NCI-H82 treated with DMSO at 0.1 percent for 48 hours (cell line): ENCODE measurements around the gene CD247.
A peak's percentile ranks its signal among the peaks of the same experiment; 100 is the strongest.

Experiments used
- DNase-seq: peaks from one replicate; lab custom pipeline; 2025; ENCODE audit not compliant: unreplicated experiment; lab: John Stamatoyannopoulos, UW

CD247 gene

DNA sequence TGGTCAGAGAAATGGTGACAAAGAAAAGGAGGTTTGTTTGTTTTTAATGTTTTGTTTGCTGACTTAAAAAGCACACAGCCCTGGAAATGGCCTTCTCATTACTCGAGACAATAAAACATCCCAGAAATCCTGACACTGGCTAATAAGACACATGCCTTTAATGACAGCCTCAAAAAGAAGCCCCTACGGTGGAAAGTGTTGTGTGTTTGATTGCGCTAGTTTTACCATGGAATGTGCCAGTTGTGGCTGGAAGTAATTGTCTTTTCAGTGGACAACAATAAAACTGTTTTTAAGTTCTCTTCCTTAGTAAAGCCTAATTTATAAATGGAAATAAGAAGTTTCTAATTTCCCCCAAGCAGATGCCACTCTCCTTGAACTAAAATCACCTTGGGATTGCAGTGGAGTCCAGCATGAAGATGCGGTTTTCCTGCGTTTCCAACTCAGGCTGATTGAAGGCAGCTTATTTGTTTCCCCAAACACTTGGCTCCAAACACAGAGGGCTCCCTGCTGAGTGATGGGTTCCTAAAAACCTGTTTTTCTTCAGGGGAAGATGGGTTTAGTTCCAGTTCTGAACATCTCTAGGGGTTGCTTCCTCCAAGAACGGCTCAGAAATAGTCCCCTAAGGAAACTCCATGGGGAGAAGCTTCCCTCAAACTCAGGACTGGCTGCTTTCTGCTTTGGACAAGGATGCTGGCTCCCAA lies 54.3 kb downstream of the CD247 start:
- no peak for DNase-seq

DNA sequence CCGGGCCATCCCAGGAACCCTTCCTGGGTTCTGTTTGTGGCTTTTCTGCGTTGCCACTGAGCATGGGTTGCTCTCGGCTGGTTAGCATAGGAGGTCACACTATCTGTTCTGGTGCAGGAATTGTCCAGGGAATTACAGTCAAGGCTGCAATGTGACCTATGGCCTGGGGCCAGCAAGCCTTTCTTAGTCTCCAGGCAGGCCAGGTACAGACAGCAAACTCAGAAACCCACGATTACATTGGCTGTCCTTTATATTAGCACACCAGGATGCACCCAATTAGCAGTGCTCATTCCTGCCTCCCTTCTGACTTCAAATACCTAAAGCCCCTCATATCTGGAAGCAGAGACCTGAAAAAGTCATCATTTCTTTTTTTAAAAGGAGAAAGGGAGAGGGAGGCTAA lies 55.2 kb downstream of the CD247 start:
- DNase-seq, result no peak

DNA sequence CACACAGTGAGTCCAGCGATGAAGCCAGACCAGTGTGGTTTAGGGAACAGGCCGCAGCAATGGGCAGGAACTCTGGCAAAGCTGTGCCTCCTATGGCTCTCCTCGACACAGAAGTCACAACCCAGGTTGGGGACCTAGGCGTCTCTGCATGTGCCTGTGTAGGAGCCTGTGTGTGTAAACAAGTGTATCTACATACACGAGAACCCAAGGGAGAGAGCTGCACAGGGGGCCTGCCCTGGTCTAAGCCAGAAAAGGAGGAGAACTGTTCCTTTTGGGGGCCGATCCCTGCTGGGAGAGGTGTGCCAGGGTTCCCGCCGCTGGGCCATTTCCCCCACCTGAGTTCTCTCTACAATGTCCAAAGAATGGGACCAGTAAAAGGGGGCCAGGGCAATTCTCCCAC lies 56.0 kb downstream of the CD247 start:
- no peak for DNase-seq

DNA sequence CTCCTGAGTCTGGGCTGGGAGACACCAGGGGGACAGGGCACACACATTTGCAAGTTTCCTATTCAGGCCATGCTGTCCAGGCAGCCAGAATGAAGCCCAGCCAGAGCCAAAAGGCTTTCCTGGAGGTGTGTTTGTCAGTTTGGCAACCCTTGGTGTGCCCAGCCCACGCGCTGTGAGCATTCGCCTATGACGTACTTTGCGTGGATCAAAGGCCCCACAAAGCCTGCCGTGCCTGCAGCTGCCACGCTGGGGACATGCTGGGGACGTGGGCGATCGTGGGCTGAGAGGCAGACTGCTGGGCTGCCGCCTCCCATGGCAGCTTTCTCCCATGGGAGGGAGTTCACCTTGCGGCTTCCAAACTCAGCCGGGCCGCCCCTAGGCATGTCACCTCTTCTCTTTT lies 57.5 kb downstream of the CD247 start:
- no peak for DNase-seq

DNA sequence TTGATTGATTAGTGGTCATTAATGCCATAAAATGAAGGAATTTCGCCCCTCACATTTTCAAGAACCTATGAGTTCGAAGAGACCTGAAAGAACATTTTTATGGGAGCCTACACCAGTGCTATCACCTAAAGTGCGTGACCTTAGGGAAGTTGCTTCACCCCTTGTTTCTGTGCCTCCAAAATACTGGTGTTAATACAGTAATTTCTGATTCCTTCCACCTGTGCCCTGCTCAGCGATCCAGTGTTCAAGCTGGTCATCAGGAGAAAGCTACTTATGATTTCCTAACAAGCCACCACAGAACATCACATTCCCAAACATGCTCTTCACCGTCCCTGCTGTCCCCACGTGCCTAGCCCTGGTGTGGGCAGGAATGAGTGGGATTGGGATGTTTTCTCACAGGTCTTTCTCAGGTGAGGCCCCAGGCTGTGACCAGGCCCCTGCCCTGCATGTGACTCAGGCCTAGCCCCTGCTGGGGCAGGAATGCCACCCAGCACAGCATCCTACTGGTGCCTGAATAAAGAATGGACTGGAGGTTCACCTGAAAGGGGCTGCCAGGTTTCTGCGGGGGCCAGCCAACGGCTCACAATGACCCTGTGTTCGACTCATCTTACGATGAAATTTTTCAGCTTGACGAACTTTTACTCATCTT lies 60.3 kb downstream of the CD247 start:
- no peak for DNase-seq

DNA sequence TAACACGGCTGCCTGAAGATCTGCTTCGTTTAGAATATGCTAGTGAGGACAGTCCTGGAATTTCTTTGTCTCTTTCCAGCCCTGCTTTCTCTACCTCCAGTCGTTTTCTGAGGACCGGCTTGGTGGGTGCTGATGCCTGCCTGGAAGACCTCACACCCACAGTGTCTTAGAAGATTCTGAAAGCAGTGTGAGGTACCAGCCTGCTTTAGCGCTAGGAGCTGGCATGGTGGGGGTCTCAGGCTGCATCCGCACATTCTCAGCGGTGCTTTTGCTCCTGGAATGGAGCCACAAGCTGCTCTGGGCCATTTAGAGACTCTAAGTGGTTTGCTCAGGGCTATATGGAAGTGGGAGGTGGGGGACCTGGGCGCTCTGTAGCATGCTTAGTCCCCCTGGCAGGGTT lies 61.4 kb downstream of the CD247 start:
- no peak for DNase-seq

DNA sequence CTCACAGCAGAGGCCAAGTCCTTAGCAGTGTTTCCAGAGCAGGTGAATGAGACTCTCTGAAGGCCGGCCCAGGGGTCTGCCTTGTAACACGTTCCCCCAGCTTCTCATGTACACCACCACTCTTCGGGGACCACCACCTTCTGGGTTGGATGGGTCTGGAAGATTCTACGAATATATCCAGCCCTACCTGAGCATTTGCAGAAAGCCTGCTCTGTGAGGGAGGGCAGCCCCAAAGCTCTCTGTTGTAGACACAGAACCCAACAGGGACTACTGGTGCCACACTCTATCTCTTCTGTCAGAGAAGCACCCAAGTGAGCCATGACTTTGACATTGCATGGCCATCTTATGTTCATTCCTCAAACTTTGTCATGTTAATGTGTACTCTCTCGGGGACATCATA lies 61.8 kb downstream of the CD247 start:
- DNase-seq, result no peak

DNA sequence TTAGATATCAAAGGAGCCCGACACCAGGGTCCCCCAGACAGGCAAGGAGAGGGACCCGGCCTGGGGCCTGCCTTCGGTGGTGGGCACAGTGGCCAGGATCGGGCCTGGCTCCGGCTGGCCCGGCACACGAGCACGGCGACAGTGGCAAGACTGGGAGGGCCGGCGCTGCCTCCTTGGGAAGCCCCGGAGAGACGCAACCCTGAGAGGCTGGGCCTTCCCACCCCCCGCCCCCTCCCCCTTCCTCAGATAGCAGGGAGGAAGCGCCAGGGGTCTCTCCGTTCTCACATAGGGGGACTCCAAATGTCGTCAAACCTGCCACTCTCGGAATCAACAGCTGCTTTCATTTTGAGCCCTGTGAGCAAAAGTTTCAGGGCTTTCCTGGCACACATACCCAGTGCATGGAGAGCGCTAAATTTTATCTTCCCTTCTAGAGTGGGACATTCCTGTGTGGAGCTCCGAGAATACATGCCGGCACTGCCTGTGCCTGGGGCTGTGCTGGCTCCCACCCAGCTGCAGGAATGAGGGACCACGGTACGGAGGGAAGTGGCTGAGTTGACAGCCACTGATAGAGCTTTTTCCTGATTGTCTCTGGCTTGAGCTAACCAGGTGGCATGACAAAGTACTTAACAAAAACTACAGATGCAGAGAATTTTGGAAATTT lies 62.4 kb downstream of the CD247 start:
- DNase-seq, result no peak

DNA sequence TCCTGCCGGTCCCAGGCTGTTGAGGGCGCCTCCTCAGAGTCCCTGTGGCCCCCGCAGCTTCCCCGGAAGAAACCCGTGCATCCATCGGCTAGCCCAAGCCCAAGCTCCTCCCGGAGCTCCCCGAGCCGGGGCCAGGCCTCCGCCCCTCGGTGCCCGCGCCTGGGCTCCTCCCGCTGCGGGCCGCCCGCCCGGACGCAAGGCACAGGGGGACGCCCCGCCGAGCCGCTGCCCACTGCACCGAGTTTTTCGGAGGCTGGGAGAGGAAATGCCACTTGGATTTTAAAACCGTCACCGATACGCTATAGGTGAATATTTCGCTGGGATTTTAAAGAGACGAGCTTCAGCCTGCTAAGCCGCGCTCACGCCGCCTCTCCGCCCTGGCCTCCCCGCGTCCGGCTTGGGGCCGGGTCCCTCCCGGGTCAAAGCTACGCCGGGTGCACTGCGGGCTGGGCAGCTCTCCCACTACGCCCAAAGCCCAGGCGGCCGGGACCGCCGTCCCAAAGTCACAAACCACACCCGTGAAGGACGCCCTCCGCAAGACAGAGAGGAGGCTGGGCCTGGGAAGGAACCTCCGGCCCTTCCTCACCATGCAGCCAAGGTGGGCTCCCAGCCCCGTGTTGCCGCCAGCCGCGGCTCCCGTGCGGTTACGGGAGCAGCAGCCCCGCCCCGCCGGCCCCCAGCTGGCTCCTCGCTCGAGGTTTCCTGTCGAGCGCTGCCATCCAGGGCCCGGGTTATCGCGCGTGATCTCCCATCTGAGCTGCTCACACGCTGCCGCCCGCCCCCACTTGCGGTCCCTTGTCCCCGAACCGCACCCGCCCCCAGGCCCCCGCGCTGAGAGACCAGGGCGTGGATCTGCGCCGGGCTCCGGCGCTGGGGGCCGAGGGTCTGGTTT lies 63.2 kb downstream of the CD247 start:
- DNase-seq, result no peak

DNA sequence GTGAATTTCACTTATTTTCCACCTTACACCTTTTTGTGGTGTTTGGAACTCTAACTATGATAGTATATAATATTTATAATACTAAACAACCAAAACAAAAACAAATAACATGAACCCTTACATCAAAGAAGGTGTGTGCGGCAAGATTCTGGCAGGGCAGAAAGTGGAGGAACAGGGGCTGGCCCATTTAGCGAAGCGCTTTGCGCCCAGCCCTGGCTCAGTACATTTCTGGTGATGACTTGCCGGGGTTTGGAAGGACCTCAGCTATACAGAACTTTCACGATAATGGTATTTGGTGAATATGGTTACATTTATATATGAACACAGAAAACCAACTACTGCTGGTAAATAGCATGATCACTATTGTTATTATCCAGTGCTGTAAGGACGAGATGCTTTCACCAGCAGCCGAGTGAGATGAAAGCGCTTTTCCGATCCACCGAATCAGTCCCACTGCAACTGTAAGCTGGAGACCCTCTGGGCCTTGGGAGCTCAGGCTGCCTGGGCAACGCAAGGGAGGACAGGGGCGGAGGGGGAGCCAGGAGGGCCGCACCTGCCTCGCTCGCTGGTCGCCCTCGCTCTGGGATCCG lies 63.9 kb downstream of the CD247 start:
- no peak for DNase-seq

DNA sequence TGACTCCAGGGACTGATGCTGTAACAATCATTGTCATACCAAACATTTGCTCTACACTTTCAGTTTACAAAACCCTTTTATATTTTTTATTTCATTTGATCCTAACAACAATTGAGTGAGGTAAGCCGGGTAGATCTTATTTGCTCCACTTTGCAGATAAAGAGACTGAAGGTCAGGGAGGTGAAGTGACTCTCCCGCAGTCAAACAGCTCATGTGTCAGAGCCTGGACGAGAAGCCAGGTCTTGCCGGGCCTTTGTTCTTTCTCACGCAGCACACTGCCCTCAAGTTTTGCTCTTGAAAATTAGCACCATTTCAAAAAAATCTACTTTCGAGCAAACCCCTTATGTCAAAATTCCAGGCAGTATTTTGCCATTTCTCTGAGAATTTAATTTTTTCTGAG lies 65.2 kb downstream of the CD247 start:
- DNase-seq, result no peak

DNA sequence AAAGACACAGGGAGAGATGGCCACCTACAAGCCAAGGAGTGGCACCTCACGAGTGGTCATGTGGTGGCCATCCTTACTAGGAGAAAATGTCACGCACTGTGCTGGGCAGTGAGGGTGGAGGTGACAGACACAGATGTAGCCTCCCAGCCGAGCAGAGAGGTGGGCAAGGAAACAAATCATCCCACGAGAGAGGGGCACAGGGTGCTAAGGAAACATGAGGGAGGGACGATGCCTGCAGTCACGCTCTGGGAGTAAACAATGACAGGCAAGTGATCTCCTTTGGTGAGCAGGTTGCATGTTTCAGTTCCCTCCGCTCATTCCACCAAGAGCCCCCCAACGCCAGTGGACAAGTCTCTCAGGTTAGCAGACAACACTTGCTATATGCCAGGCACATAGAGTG lies 65.8 kb downstream of the CD247 start:
- no peak for DNase-seq

DNA sequence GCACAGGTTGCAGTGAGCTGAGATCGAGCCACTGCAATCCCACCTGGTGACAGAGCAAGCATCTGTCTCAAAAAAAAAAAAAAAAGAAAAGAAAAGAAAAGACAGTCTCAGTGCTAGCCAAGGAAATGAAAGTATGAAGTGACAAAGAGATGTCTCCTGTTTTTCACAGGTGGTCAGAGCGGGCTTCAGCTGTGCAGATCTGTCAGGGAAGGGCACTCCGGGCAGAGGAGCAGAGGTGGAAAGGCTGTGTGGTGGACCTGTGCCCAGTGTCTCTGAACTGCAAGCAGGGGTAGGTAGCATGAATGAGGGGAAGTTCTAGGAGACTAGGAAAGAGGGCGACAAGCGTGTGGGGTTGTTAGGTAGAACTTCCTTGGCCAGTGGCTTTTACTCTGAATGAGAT lies 67.5 kb downstream of the CD247 start:
- no peak for DNase-seq

DNA sequence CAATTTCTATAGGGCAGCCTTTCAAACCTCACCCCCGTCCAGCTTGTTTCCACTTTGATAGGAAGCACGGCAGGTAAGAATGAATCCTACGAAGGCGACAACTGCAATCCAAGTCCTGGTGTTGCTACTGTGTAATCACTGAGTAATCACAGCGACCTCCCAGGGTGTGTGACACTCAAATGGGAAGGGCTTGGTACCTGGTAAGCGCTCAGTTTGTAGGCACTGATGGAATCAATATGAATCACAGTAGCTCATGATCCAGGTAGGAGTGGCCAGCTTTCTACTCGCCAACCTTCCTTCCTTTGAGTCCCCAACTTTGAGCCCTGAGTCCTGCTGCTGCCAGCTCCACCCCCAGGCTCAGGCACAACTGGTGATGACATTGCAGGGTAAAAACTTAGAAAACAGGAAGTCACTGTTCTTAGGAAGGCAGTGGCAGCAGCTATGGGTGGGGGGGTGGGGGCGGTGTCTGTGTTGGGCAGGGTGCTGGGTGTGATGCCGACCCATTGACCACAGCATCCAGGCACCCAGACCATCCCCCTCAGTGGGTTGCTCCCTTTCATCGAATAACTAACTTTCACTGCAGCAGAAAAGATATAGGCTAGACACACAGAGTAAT lies 70.7 kb downstream of the CD247 start:
- no peak for DNase-seq

DNA sequence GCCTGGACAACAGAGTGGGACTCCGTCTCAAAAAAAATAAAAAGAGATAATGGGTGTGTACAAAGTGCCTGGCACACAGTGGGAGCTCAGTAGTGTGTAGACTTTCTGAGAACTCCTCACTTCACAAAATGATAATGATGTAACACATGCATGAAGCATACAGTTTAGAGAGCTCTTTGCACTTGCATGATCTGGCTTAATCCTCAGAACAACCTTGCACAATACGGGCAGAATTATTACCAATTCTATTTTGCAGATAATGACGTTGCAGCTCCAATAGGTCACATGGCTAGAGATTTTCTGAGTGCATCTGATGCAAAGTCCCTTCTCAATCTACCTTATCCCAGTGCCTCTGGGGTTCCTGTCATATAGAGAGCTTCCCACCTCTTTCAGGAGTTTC lies 71.4 kb downstream of the CD247 start:
- DNase-seq, result no peak

DNA sequence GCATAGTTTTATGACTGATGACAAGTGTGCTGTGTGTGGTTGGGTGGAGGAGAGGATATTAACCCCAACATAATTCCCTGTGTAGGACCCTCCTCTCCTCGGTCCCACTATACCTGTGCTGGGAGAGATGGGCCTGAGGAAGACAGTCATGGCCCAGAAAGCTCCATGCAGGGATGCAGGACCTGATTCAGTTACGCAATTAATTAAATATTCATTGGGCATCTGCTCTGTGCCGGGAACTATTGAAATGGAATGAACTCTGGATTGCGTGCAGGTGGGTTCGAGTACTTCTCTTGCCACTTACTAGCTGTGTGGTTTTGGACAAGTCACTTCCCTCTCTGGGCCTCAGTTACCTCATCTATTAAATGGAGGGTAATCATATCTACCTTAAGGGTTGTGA lies 74.6 kb downstream of the CD247 start:
- no peak for DNase-seq

DNA sequence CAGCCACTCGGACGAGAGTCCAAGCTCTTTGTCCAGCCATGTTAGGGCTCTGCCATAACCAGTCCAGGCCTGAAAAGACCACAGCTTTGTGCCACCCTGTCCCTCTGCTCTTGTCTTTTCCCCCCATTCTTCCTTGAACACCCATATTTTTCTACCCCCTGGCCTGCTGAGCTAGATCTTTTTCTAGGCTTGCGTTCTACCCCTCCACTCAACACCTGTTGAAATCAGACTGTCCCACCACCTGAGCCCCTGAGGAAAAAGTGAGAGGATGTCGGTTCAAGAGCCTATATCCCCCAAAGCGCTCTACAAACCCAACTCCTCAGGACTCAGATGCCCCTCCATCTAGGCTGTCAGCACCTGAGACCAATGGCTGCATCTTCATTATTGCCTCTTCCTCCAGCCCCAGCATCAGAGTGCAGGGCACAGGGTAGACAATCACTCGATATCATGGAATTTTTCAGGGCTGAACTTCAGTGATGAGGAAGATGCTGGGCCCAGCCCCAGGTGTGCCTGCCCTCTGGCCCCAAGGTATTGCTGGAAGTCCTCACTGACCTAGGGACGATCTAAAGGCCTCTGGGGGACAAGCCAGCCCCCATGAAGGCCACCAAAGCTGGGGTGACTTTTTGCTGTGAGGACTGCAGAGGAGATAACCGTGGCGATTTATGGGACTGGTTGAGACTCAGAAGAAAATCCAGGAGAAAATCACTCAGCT lies 75.3 kb downstream of the CD247 start:
- no peak for DNase-seq

DNA sequence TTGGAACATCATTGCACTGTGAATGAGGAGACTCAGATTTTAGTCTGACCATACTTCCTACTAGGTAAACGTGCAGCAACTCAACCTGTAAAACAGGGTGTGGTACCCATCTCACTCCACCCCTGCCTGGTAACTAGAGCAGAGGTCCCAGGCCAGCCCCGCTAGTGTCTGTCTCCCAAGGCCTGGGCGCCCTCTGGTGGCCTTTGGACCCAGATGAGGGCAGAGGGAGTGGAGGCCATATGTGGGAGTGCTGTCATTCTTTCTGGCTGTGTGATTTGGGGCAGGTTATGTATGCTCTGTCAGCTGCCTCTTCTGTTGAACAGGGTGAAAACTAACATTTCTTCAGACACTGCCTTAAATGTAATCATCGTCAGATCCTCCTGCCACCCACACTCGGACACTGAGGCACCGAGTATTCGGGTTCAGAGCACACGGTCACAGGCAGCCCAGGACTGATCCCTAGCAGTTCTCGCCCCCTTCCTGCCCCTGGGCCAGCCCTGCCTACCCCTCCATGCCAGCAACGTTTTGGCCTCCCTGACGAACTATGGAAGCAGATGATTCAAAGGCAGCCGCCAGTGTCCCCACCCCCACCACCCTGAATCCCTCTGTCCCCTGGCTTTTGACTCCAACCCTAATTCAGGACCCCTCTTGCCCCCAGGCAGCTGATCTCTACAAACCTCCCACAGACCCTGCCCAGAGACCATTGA lies 76.0 kb downstream of the CD247 start:
- peak; percentile 62 for DNase-seq

DNA sequence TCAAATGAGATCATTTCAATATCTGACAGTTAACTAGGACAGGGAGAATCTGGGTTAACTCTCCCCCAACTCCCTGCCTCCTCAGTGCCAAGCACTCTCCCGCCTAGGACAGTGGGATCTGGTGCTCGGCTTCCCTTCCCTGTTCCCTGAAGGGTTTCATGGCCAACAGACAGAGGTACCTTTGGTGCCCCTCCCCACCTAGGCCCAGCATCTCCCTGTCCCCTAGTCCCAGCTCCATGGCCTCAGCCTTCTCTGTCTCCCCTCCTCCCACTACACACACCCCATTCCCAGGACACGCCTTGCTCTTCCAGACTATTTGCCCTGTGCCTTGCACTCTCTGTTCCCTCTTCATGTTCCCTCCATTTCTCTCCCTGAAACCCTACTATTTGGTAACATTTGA lies 77.1 kb downstream of the CD247 start:
- DNase-seq, result no peak

DNA sequence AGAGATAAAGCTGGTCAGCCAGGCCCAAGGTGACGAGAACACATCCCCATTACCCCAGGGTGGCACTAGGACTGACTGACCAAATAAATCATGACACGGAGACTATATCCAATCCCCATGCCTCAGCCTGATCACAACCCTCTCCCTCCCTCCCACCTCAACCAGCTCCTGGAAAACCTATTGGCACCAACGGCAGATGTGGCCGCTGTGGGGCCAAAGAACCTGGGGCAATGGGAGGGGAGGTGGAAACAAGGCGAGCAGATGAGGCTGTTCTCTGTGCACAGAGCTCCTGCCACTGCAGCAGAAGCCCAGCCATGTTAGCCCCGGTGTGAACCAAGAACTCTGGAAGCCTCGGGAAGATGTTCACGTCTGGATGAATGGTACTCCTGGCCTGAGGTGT lies 77.6 kb downstream of the CD247 start:
- no peak for DNase-seq
